CD14-positive monocyte (primary cell): ENCODE results near the gene SERPINF2. TPM values are rescaled to one million over a fixed set of nuclear protein-coding genes. Genes with fewer than 3 reads are reported as not detected.

ENCODE experiments used
- DNase-seq, 3 donors: peaks; one replicate each; pipeline ENCODE4 v3.0.0-alpha.2; 2011 to 2022
- H2AFZ ChIP-seq: 2 replicates; pipeline ENCODE4 v1.6.0; 2012; ENCODE audit warnings: mild to moderate bottlenecking, low read depth, low read length, inconsistent platforms; ENCODE audit not compliant: insufficient read depth, poor library complexity, severe bottlenecking
- H3K27ac ChIP-seq, 2 donors: 1 replicate in 1 of 2; 2 replicates in 1 of 2; pipeline ENCODE4 v1.5.1; 2012 to 2013; ENCODE audit warnings: low read length in 2 of 2, control low read depth in 1 of 2, inconsistent platforms in 1 of 2, low read depth in 1 of 2, mild to moderate bottlenecking in 1 of 2
- H3K27me3 ChIP-seq, 2 donors: one replicate each; pipeline versions ENCODE4 v1.6.0 to v1.6.1; 2011 to 2013; ENCODE audit warnings: low read length in 2 of 2; ENCODE audit not compliant: control insufficient read depth in 2 of 2, insufficient read depth in 2 of 2
- H3K36me3 ChIP-seq, 2 donors: replicated peaks in 1 of 2; 1 replicate in 1 of 2; 2 replicates in 1 of 2; pipeline versions ENCODE4 v1.5.1 to v1.6.1; 2012 to 2013; ENCODE audit warnings: low read length in 2 of 2, control low read depth in 1 of 2, inconsistent platforms in 1 of 2, mild to moderate bottlenecking in 1 of 2; ENCODE audit not compliant: insufficient read depth in 2 of 2, control insufficient read depth in 1 of 2
- H3K4me1 ChIP-seq, 2 donors: 1 replicate in 1 of 2; 2 replicates in 1 of 2; pipeline versions ENCODE4 v1.5.1 to v1.6.1; 2012 to 2013; ENCODE audit warnings: low read length in 2 of 2, control low read depth in 1 of 2, inconsistent platforms in 1 of 2, mild to moderate bottlenecking in 1 of 2, moderate library complexity in 1 of 2; ENCODE audit not compliant: insufficient read depth in 2 of 2, control insufficient read depth in 1 of 2
- H3K4me2 ChIP-seq: replicated peaks from 2 replicates; pipeline ENCODE3; 2012; ENCODE audit warnings: low read length, moderate library complexity, mild to moderate bottlenecking; ENCODE audit not compliant: poor library complexity, severe bottlenecking; ENCODE audit errors: extremely low read depth
- H3K4me3 ChIP-seq, 3 experiments: fragments of 200-600 bp in 1 of 3; sonication (generic) in 1 of 3; replicated peaks in 1 of 3; 1 replicate in 2 of 3; 2 replicates in 1 of 3; pipeline ENCODE4 v1.5.1; 2011 to 2013; ENCODE audit warnings: low read length in 3 of 3, mild to moderate bottlenecking in 3 of 3, control low read depth in 2 of 3, low read depth in 2 of 3, inconsistent platforms in 1 of 3, moderate library complexity in 1 of 3
- H3K79me2 ChIP-seq: 2 replicates; pipeline ENCODE4 v1.6.0; 2012; ENCODE audit warnings: mild to moderate bottlenecking, control low read depth, inconsistent platforms, low read length, moderate library complexity; ENCODE audit not compliant: insufficient read depth
- H3K9ac ChIP-seq: 2 replicates; pipeline ENCODE4 v1.6.0; 2017; ENCODE audit warnings: low read length, mild to moderate bottlenecking; ENCODE audit not compliant: insufficient read depth, poor library complexity, severe bottlenecking
- H3K9me3 ChIP-seq, 2 donors: replicated peaks in 1 of 2; 1 replicate in 1 of 2; 2 replicates in 1 of 2; pipeline versions ENCODE4 v1.5.1 to v1.6.1; 2012 to 2013; ENCODE audit warnings: low read length in 2 of 2, control low read depth in 1 of 2; ENCODE audit not compliant: control insufficient read depth in 1 of 2, insufficient read depth in 1 of 2
- H4K20me1 ChIP-seq: 2 replicates; pipeline ENCODE4 v1.6.0; 2012; ENCODE audit warnings: mild to moderate bottlenecking, low read length, control low read depth, moderate library complexity; ENCODE audit not compliant: insufficient read depth
- H3K27ac Mint-ChIP-seq, 7 donors: one replicate each; pipeline ENCODE4 v1.8.0; 2020; ENCODE audit warnings: mild to moderate bottlenecking in 7 of 7, mixed read lengths in 7 of 7, moderate library complexity in 6 of 7, inconsistent platforms in 2 of 7
- H3K27me3 Mint-ChIP-seq, 3 donors: one replicate each; pipeline ENCODE4 v1.8.0; 2021 to 2022; ENCODE audit warnings: low read depth in 3 of 3, mild to moderate bottlenecking in 3 of 3, mixed read lengths in 3 of 3, moderate library complexity in 3 of 3, inconsistent platforms in 1 of 3
- H3K36me3 Mint-ChIP-seq, 2 donors: one replicate each; pipeline ENCODE4 v1.8.0; 2020; ENCODE audit warnings: mixed read lengths in 2 of 2, inconsistent platforms in 1 of 2, mild to moderate bottlenecking in 1 of 2
- H3K4me1 Mint-ChIP-seq: one replicate; pipeline ENCODE4 v1.8.0; 2020; ENCODE audit warnings: mild to moderate bottlenecking, mixed read lengths
- H3K4me3 Mint-ChIP-seq, 2 donors: one replicate each; pipeline ENCODE4 v1.8.0; 2020; ENCODE audit warnings: mild to moderate bottlenecking in 2 of 2, mixed read lengths in 2 of 2, moderate library complexity in 1 of 2
- H3K9me3 Mint-ChIP-seq, 7 donors: one replicate each; pipeline ENCODE4 v1.8.0; 2020 to 2022; ENCODE audit warnings: mixed read lengths in 7 of 7, mild to moderate bottlenecking in 6 of 7, moderate library complexity in 6 of 7, inconsistent platforms in 2 of 7
- CTCF ChIP-seq: fragments of 200-600 bp; IDR thresholded peaks from one replicate; pipeline ENCODE4 v1.8.0; 2022; ENCODE audit warnings: antibody characterized with exemption, mild to moderate bottlenecking
- WGBS: methylation state at CpG from one replicate; pipeline ENCODE4 v1.1.5; 2013; ENCODE audit warnings: missing lambda C conversion rate; ENCODE audit not compliant: insufficient coverage; 5-methylcytosine and 5-hydroxymethylcytosine counted together
- intact Hi-C, 2 donors: fragments of 100-400 bp; cut with micrococcal nuclease; formaldehyde crosslinking; loops; one replicate each; pipeline versions ENCODE4 v1.15.0 to v1.15.1; 2023
- polyA plus RNA-seq, 3 donors: library from polyadenylated mRNA; depleted of rRNA in 1 of 3; unstranded in 2 of 3; stranded (reverse) in 1 of 3; fragments of 300-500 nt in 2 of 3; fragments of >200 nt in 1 of 3; fragmentation: Illumina TruSeq in 2 of 3; gene quantifications; 1 replicate in 2 of 3; 2 replicates in 1 of 3; pipeline ENCODE4 v1.2.3, GENCODE V29; 2012 to 2021

The SERPINF2 gene
- polyA plus RNA-seq, 3 donors, result 0.75 to 1.5 (median 0.79) TPM

- Mint-ChIP-seq H3K27ac (peak overlapping the region in 2 of 7 donors; percentile 11 to 21), H3K36me3 (peaks cover 22 to 40% of the 10 kb centered on the region in 2 donors), H3K9me3 (no peaks in the 10 kb centered on the region), H3K27me3 (peaks cover 0 to 6% (median 0%) of the 10 kb centered on the region in 3 donors), H3K4me3 (no peak overlapping the region), H3K4me1 (peaks cover 22% of the 10 kb centered on the region)
- no peaks in the 10 kb centered on the region for H3K9me3 ChIP-seq
- peaks cover 20 to 21% of the 10 kb centered on the region in 2 donors for H3K4me1 ChIP-seq
- no peak overlapping the region for H2AFZ ChIP-seq
- no peaks in the 10 kb centered on the region for H4K20me1 ChIP-seq
- H3K4me3 ChIP-seq, result no peak overlapping the region
- TF ChIP-seq CTCF, result no peak
- 94% methylated on average over 7 of the region's 16 CpGs for WGBS
- H3K9ac ChIP-seq, result no peak overlapping the region
- H3K27ac ChIP-seq, result peak overlapping the region in 1 of 2 donors; percentile 7
- no peaks in the 10 kb centered on the region for H3K79me2 ChIP-seq
- intact Hi-C loops, result loop anchor here in 1 of 2 donors (10.0 kb wide), 1 partner anchor 113 kb away; no protein-coding TSS in a partner anchor
- no peak overlapping the region for H3K4me2 ChIP-seq
- no peak for DNase-seq
- H3K27me3 ChIP-seq, result no peaks in the 10 kb centered on the region
- peaks cover 6 to 21% of the 10 kb centered on the region in 2 donors for H3K36me3 ChIP-seq
Measured at GRCh38 chr17:1787301-1787902, 44.7 kb downstream of the SERPINF2 start.

GRCh38 chr17:1789936-1790335 is 47.3 kb downstream of the SERPINF2 start:
- peaks cover 2% of the 10 kb centered on the region for H3K4me1 Mint-ChIP-seq
- Histone ChIP-seq H3K4me1 (no peaks in the 10 kb centered on the region), H3K27ac (no peak overlapping the region), H2AFZ (no peak overlapping the region), H3K79me2 (no peaks in the 10 kb centered on the region), H3K4me3 (no peak overlapping the region), H3K4me2 (no peak overlapping the region), H3K27me3 (no peaks in the 10 kb centered on the region), H3K36me3 (peaks cover 6 to 21% of the 10 kb centered on the region in 2 donors), H3K9me3 (no peaks in the 10 kb centered on the region), H4K20me1 (no peaks in the 10 kb centered on the region), H3K9ac (no peak overlapping the region)
- intact Hi-C loops, result loop anchor here in 1 of 2 donors (10.0 kb wide), 1 partner anchor 115 kb away; no protein-coding TSS in a partner anchor
- H3K27ac Mint-ChIP-seq, result peak overlapping the region in 1 of 7 donors; percentile 50
- TF ChIP-seq CTCF, result no peak
- no peak for DNase-seq
- no CpG with 5 or more reads among the region's 5 CpGs for WGBS
- no peaks in the 10 kb centered on the region for H3K9me3 Mint-ChIP-seq
- peaks cover 23 to 46% of the 10 kb centered on the region in 2 donors for H3K36me3 Mint-ChIP-seq
- H3K4me3 Mint-ChIP-seq, result no peak overlapping the region
- peaks cover 0 to 3% (median 0%) of the 10 kb centered on the region in 3 donors for H3K27me3 Mint-ChIP-seq
